ENCODE data around the gene LRG1.

LRG1 gene

GRCh38 chr19:4575267-4576015, 35.6 kb upstream of the LRG1 start:
- no peak for TF ChIP-seq CTCF (IDR thresholded peaks at IDR 0.05; ENCODE audit: control insufficient read depth, extremely low read depth, insufficient read depth)
- no peak overlapping the region for H3K4me3 ChIP-seq (ENCODE audit: low read depth, low read length)
- no peak for DNase-seq (ENCODE audit: low read depth)

GRCh38 chr19:4573682-4574081, 33.8 kb upstream of the LRG1 start:
- no peak for TF ChIP-seq CTCF (IDR thresholded peaks at IDR 0.05; ENCODE audit: control insufficient read depth, extremely low read depth, insufficient read depth)
- no peak for DNase-seq (ENCODE audit: low read depth)
- no peak overlapping the region for H3K4me3 ChIP-seq (ENCODE audit: low read depth, low read length)

GRCh38 chr19:4571305-4571917, 31.6 kb upstream of the LRG1 start:
- no peak for TF ChIP-seq CTCF (IDR thresholded peaks at IDR 0.05; ENCODE audit: control insufficient read depth, extremely low read depth, insufficient read depth)
- no peak for DNase-seq (ENCODE audit: low read depth)

GRCh38 chr19:4570916-4571304, 31.1 kb upstream of the LRG1 start:
- no peak for DNase-seq (ENCODE audit: low read depth)
- no peak for TF ChIP-seq CTCF (IDR thresholded peaks at IDR 0.05; ENCODE audit: control insufficient read depth, extremely low read depth, insufficient read depth)
- no peak overlapping the region for H3K4me3 ChIP-seq (ENCODE audit: low read depth, low read length)

More at GRCh38 chr19:4571305-4571917, 31.6 kb upstream of the LRG1 start:
- H3K4me3 ChIP-seq (ENCODE audit: low read depth, low read length), result no peak overlapping the region

- H3K4me3 ChIP-seq (ENCODE audit: low read depth, low read length), result no peak overlapping the region
- no peak for DNase-seq (ENCODE audit: low read depth)
- TF ChIP-seq CTCF (IDR thresholded peaks at IDR 0.05; ENCODE audit: control insufficient read depth, extremely low read depth, insufficient read depth), result no peak
Observed at GRCh38 chr19:4570402-4570801, 30.6 kb upstream of the LRG1 start.

- no peak for TF ChIP-seq CTCF (IDR thresholded peaks at IDR 0.05; ENCODE audit: control insufficient read depth, extremely low read depth, insufficient read depth)
- H3K4me3 ChIP-seq (ENCODE audit: low read depth, low read length), result no peak overlapping the region
- no peak for DNase-seq (ENCODE audit: low read depth)
Observed at GRCh38 chr19:4568886-4569285, 29.1 kb upstream of the LRG1 start.

Data from LNCaP clone FGC (cell line).